H7 (cell line): ENCODE results near the gene LIMK1. TPM values are rescaled to one million over a fixed set of nuclear protein-coding genes. Genes with fewer than 3 reads are reported as not detected.

Source experiments
- DNase-seq: peaks from one replicate; pipeline ENCODE4 v3.0.0; 2012
- H3K27me3 ChIP-seq: 2 replicates; pipeline ENCODE4 v1.6.0; 2011; ENCODE audit warnings: mild to moderate bottlenecking, low read length; ENCODE audit not compliant: control insufficient read depth, insufficient read depth
- H3K36me3 ChIP-seq: replicated peaks from 2 replicates; pipeline ENCODE4 v1.5.1; 2011; ENCODE audit warnings: low read length; ENCODE audit not compliant: control insufficient read depth, insufficient read depth
- H3K4me3 ChIP-seq: 2 replicates; pipeline ENCODE4 v1.5.1; 2011; ENCODE audit warnings: low read depth, mild to moderate bottlenecking, control low read depth, low read length, moderate library complexity; ENCODE audit not compliant: insufficient read depth
- total RNA-seq: library from RNA; depleted of rRNA; stranded (reverse); fragments of >200 nt; shearing (Covaris generic); gene quantifications from 2 replicates; pipeline ENCODE4 v1.2.3, GENCODE V29; 2014

The LIMK1 gene
- total RNA-seq, 1 experiment from 2014 or later, result 99.4 TPM

GRCh38 chr7:74049997-74050798, 33.4 kb upstream of the LIMK1 start:
- H3K4me3 ChIP-seq, result no peak overlapping the region
- H3K27me3 ChIP-seq, result no peaks in the 10 kb centered on the region
- no peak for DNase-seq

GRCh38 chr7:74051193-74051592, 32.4 kb upstream of the LIMK1 start:
- Histone ChIP-seq H3K36me3 (no peaks in the 10 kb centered on the region), H3K27me3 (no peaks in the 10 kb centered on the region), H3K4me3 (no peak overlapping the region)
- DNase-seq, result peak; percentile 57

More at GRCh38 chr7:74049997-74050798, 33.4 kb upstream of the LIMK1 start:
- no peaks in the 10 kb centered on the region for H3K36me3 ChIP-seq

GRCh38 chr7:74051629-74052410, 31.8 kb upstream of the LIMK1 start:
- Histone ChIP-seq H3K27me3 (no peaks in the 10 kb centered on the region), H3K36me3 (no peaks in the 10 kb centered on the region), H3K4me3 (no peak overlapping the region)
- peak; percentile 90 for DNase-seq

- Histone ChIP-seq H3K4me3 (no peak overlapping the region), H3K27me3 (no peaks in the 10 kb centered on the region), H3K36me3 (no peaks in the 10 kb centered on the region)
- no peak for DNase-seq
These were observed 31.0 kb upstream of the LIMK1 start for GRCh38 chr7:74052628-74053027.

- Histone ChIP-seq H3K36me3 (no peaks in the 10 kb centered on the region), H3K27me3 (no peaks in the 10 kb centered on the region), H3K4me3 (no peak overlapping the region)
- DNase-seq, result peak; percentile 9
These were observed 29.9 kb upstream of the LIMK1 start for GRCh38 chr7:74053589-74054186.

- peak; percentile 54 for DNase-seq
- no peaks in the 10 kb centered on the region for H3K27me3 ChIP-seq
- no peak overlapping the region for H3K4me3 ChIP-seq
These were observed 27.3 kb upstream of the LIMK1 start for GRCh38 chr7:74056096-74056915.

GRCh38 chr7:74057216-74057925, 26.2 kb upstream of the LIMK1 start:
- DNase-seq, result peak; percentile 42
- Histone ChIP-seq H3K36me3 (no peaks in the 10 kb centered on the region), H3K4me3 (no peak overlapping the region), H3K27me3 (no peaks in the 10 kb centered on the region)

More at GRCh38 chr7:74056096-74056915, 27.3 kb upstream of the LIMK1 start:
- H3K36me3 ChIP-seq, result no peaks in the 10 kb centered on the region

- DNase-seq, result no peak
- Histone ChIP-seq H3K4me3 (no peak overlapping the region), H3K36me3 (no peaks in the 10 kb centered on the region), H3K27me3 (no peaks in the 10 kb centered on the region)
These were observed 25.6 kb upstream of the LIMK1 start for GRCh38 chr7:74057987-74058386.

GRCh38 chr7:74058486-74058885, 25.1 kb upstream of the LIMK1 start:
- DNase-seq, result peak; percentile 10
- Histone ChIP-seq H3K27me3 (no peaks in the 10 kb centered on the region), H3K36me3 (no peaks in the 10 kb centered on the region), H3K4me3 (no peak overlapping the region)

- Histone ChIP-seq H3K27me3 (no peaks in the 10 kb centered on the region), H3K4me3 (no peak overlapping the region), H3K36me3 (no peaks in the 10 kb centered on the region)
- peak; percentile 9 for DNase-seq
These were observed 24.6 kb upstream of the LIMK1 start for GRCh38 chr7:74059037-74059436.

- no peaks in the 10 kb centered on the region for H3K36me3 ChIP-seq
- no peak overlapping the region for H3K4me3 ChIP-seq
- DNase-seq, result peak; percentile 71
- no peaks in the 10 kb centered on the region for H3K27me3 ChIP-seq
These were observed 23.7 kb upstream of the LIMK1 start for GRCh38 chr7:74059681-74060588.

GRCh38 chr7:74061840-74062539, 21.6 kb upstream of the LIMK1 start:
- no peak overlapping the region for H3K4me3 ChIP-seq
- H3K27me3 ChIP-seq, result no peaks in the 10 kb centered on the region
- peak; percentile 79 for DNase-seq
- H3K36me3 ChIP-seq, result no peaks in the 10 kb centered on the region
